GM12892 (cell line): ENCODE results near the gene ZNF891.

ENCODE experiments used
- DNase-seq: peaks from one replicate; pipeline ENCODE4 v3.0.0; 2011; ENCODE audit not compliant: insufficient read length
- FAIRE-seq: peaks from 2 replicates; lab custom pipeline; 2011; peaks lifted over from hg19 to GRCh38; lab: Jason Lieb, UNC
- POLR2A ChIP-seq: IDR thresholded peaks from 2 replicates; pipeline ENCODE4 v1.6.1; 2011; ENCODE audit warnings: low read depth, low read length, control low read depth
- POLR2AphosphoS5 ChIP-seq: IDR thresholded peaks from 2 replicates; pipeline ENCODE4 v1.6.1; 2011; ENCODE audit warnings: low read depth, low read length, control low read depth
- TAF1 ChIP-seq: IDR thresholded peaks from 2 replicates; pipeline ENCODE4 v1.6.1; 2011; ENCODE audit warnings: low read depth, mild to moderate bottlenecking, control low read depth, low read length, borderline replicate concordance

ZNF891 gene

GRCh38 chr12:133058203-133059113, 71.6 kb downstream of the ZNF891 start:
- no peak for DNase-seq
- FAIRE-seq: no peak
- TF ChIP-seq TAF1 (no peak), POLR2A (no peak), POLR2AphosphoS5 (no peak)

GRCh38 chr12:133057446-133057845, 72.6 kb downstream of the ZNF891 start:
- DNase-seq: no peak
- FAIRE-seq: no peak
- TF ChIP-seq POLR2A (no peak), POLR2AphosphoS5 (0 out of 2 replicates have a peak, but pooled peaks have one; percentile 33)
